Muscle layer of duodenum (tissue), 2 donors: ENCODE results near the gene NDUFAF7.
"Not testable (repeated sequence)": the region's sequence is repeated elsewhere in the genome, so short reads cannot be mapped to it uniquely, and the experiment has no call there.

Experiments used
- H3K27ac ChIP-seq: one replicate; pipeline ENCODE4 v1.7.0; 2013; ENCODE audit warnings: mild to moderate bottlenecking, low read length
- H3K27me3 ChIP-seq: one replicate; pipeline ENCODE4 v1.7.0; 2013; ENCODE audit warnings: low read depth, mild to moderate bottlenecking, control low read depth, low read length
- H3K36me3 ChIP-seq, 2 donors: one replicate each; pipeline ENCODE4 v1.7.0; 2013; ENCODE audit warnings: low read length in 2 of 2, control low read depth in 1 of 2, mild to moderate bottlenecking in 1 of 2; ENCODE audit not compliant: insufficient read depth in 2 of 2, control insufficient read depth in 1 of 2
- H3K4me1 ChIP-seq, 2 donors: one replicate each; pipeline ENCODE4 v1.7.0; 2013; ENCODE audit warnings: low read length in 2 of 2, mild to moderate bottlenecking in 2 of 2, control low read depth in 1 of 2, moderate library complexity in 1 of 2; ENCODE audit not compliant: insufficient read depth in 2 of 2, control insufficient read depth in 1 of 2
- H3K4me3 ChIP-seq, 2 donors: one replicate each; pipeline ENCODE4 v1.7.0; 2013; ENCODE audit warnings: low read length in 2 of 2, low read depth in 1 of 2, mild to moderate bottlenecking in 1 of 2
- H3K9me3 ChIP-seq, 2 donors: one replicate each; pipeline ENCODE4 v1.7.0; 2013; ENCODE audit warnings: low read length in 2 of 2, control low read depth in 1 of 2, mild to moderate bottlenecking in 1 of 2; ENCODE audit not compliant: control insufficient read depth in 1 of 2
- donor health status: healthy.

NDUFAF7 gene

DNA sequence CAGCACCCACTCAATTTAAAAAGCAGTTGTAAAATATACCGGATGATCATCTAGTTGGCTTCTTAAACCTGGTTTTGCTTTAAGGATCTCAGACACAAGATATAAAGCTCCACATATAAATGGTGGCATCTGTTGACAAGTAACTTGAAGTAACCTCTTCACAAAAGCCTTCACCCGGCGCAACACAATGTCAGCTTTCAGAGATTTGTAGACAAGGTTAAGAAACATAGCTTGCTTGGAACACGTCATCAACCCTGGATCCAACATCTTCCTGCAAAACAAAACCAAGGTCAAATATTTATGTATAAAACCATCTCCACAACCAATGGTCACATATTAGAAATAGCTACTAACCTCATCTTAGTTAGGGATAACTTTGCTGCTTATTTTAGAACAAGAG, 8.3 kb upstream of the NDUFAF7 start:
- Histone ChIP-seq H3K4me3 (no peak overlapping the region), H3K36me3 (peaks cover 43 to 55% of the 10 kb centered on the region in 2 donors), H3K27ac (no peak overlapping the region), H3K9me3 (no peaks in the 10 kb centered on the region), H3K27me3 (no peaks in the 10 kb centered on the region), H3K4me1 (peaks cover 0 to 7% of the 10 kb centered on the region in 2 donors)

DNA sequence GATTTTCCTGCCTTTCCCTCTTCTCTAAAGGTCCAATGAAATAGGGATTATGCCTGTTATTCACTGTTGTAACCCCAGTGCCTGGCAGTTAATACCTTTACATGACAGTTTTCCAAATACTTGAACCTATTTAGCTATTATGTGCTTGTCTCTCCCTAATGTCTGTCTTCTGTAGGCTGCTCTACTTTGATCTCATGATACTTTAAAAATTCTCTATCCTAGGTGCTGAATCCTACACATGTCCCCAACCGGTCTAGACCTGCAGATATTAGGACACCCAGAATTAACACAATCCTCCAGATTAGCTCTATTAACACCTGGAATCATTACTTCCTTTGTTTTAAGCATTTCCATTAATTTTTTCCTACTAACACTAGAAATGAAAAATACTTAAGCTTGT, 7.4 kb upstream of the NDUFAF7 start:
- H3K4me3 ChIP-seq, result no peak overlapping the region
- H3K36me3 ChIP-seq, result peaks cover 43 to 49% of the 10 kb centered on the region in 2 donors
- H3K27me3 ChIP-seq, result no peaks in the 10 kb centered on the region
- no peak overlapping the region for H3K27ac ChIP-seq
- H3K4me1 ChIP-seq, result peaks cover 0 to 7% of the 10 kb centered on the region in 2 donors
- H3K9me3 ChIP-seq, result no peaks in the 10 kb centered on the region

DNA sequence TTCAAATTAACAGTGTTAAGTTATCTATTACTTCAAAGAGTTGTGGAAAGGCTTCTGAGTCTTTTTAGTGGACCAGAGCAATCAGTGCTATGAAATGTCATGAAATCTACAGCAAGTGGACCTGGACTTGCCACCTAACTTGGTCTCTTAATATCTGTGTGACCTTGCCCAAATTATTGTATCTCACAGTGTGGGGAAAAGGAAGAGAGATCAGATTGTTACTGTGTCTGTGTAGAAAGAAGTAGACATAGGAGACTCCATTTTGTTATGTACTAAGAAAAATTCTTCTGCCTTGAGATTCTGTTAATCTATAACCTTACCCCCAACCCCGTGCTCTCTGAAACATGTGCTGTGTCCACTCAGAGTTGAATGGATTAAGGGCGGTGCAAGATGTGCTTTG, 6.3 kb upstream of the NDUFAF7 start:
- Histone ChIP-seq H3K36me3 (peaks cover 35 to 40% of the 10 kb centered on the region in 2 donors), H3K4me1 (peaks cover 10 to 11% of the 10 kb centered on the region in 2 donors)
- H3K9me3 ChIP-seq, H3K4me3 ChIP-seq, H3K27ac ChIP-seq, H3K27me3 ChIP-seq: not testable (repeated sequence)

DNA sequence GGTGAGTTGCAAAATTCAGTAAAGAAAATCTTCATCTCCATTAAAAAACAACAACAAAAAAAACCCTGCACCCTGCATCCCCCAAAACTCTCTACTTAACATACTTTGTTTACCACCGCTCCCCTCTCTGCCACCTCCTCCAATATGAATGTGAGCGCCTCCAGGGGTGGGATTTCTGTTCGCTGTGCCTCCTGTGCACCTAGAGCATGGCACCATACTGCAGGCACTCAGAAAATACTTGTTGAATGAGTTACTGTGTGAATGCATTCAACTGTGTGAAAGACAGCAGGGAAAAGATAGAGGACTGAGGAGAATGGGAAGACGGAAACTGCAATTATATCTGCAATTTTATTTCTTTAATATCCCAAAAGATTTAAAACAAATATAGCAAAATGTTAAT, 4.6 kb upstream of the NDUFAF7 start:
- Histone ChIP-seq H3K27me3 (no peaks in the 10 kb centered on the region), H3K4me1 (peaks cover 15% of the 10 kb centered on the region in 2 donors), H3K27ac (no peak overlapping the region), H3K36me3 (peaks cover 32% of the 10 kb centered on the region in 2 donors), H3K9me3 (no peaks in the 10 kb centered on the region), H3K4me3 (no peak overlapping the region)

DNA sequence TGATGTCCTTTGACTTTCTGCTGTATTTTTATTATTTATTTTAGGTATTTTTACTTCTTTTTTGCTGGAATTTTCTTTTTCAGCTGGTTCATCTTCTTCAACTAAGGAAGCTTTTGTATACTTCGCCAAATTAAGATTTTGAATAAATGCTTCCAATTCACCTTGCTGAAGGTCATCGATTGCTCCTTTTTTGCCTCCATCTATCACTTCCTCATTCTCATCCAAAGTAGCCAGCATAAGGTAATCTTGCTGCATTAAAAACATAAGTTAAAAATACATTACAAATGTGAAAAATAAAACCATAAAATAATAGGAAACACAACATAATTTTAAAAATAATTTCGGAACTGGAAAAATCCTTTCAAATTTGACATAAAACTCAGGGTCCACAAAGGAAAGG, 2.7 kb upstream of the NDUFAF7 start:
- Histone ChIP-seq H3K36me3 (peaks cover 18 to 23% of the 10 kb centered on the region in 2 donors), H3K9me3 (no peaks in the 10 kb centered on the region), H3K4me1 (peaks cover 24 to 26% of the 10 kb centered on the region in 2 donors), H3K27ac (no peak overlapping the region), H3K27me3 (no peaks in the 10 kb centered on the region), H3K4me3 (no peak overlapping the region)

DNA sequence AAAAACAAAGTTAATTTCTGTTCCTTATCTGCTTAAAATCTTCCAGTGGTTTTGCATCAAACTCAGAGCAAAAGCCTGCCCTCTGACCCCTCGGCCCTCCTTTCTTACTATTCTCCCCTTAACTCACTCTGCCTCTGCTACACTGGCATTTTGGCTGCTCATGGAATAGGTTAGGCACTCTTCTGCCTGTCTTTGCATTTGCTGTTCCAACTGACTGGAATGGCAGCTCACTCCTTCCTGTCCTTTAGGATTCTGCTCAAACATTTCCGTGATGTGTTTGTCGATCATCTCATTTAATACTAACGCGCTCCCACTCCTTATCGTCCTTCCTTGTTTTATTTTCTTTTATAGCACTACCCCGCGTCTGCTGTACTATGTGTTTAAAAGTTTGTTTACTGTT, 877 bp upstream of the NDUFAF7 start:
- Histone ChIP-seq H3K4me1 (peaks cover 24 to 26% of the 10 kb centered on the region in 2 donors), H3K36me3 (peaks cover 22 to 23% of the 10 kb centered on the region in 2 donors), H3K27ac (peak overlapping the region; percentile 93), H3K9me3 (no peaks in the 10 kb centered on the region), H3K27me3 (no peaks in the 10 kb centered on the region), H3K4me3 (peak overlapping the region; percentile 85 to 95)

DNA sequence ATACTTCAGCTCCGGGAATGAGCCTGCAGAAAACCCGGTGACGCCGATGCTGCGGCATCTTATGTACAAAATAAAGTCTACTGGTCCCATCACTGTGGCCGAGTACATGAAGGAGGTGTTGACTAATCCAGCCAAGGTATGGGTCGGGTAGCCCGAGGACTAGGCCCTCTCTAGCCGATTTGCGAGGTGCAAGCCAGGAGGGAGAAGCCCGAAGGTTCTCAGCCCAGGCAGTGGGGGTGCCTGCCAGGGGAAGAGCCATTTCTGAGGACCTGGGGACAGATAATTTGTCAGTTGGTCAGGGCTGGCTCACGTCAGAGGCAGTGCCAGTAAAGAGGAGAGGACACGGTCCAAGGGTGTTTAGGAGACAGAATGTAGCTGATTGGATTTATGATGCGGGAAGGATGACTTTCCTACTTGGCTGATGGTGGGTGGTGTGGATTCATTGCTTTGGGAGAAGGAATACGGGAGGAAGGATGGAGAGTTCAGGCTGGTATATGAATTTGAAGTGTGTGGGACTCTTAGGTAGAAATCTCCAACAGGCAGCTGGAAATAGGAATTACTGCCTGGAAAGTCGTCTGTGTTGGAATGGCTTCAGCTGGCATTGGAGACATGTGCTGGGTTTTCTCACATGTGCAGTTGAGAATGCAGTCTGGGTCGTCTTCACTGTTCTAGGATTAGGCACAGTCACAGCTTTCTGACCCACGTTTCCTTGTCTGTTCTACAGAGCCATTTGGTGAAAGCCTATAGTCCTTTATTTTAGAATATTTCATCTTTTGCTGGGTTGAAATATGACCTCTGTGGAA, 874 bp downstream of the NDUFAF7 start:
- no peaks in the 10 kb centered on the region for H3K9me3 ChIP-seq
- no peaks in the 10 kb centered on the region for H3K27me3 ChIP-seq
- H3K36me3 ChIP-seq, result peaks cover 11 to 16% of the 10 kb centered on the region in 2 donors
- peaks cover 17 to 26% of the 10 kb centered on the region in 2 donors for H3K4me1 ChIP-seq
- H3K4me3 ChIP-seq, result peak overlapping the region; percentile 85 to 95
- H3K27ac ChIP-seq, result peak overlapping the region; percentile 93

DNA sequence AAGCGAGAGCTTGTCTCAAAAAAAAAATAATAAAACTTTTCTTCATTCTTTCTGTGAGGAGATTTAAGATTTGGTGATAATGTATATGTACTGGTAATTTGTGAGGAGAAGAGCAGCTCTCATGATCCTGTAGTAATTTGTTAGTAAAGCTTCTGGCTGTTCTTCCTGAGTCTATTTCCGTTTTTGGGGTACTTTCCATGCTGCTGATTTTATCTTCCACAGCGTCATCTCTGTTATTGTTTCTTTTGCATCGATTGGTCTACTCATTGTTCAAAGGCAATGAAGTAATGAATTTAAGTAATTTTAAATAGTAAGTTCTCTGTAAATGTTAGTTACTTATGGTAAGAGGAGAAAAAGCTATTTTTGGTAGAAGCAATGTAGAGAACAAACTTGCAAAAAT, 12.0 kb downstream of the NDUFAF7 start:
- Histone ChIP-seq H3K4me1 (no peaks in the 10 kb centered on the region), H3K27me3 (no peaks in the 10 kb centered on the region), H3K27ac (no peak overlapping the region), H3K36me3 (peaks cover 43 to 49% of the 10 kb centered on the region in 2 donors), H3K4me3 (no peak overlapping the region), H3K9me3 (no peaks in the 10 kb centered on the region)

DNA sequence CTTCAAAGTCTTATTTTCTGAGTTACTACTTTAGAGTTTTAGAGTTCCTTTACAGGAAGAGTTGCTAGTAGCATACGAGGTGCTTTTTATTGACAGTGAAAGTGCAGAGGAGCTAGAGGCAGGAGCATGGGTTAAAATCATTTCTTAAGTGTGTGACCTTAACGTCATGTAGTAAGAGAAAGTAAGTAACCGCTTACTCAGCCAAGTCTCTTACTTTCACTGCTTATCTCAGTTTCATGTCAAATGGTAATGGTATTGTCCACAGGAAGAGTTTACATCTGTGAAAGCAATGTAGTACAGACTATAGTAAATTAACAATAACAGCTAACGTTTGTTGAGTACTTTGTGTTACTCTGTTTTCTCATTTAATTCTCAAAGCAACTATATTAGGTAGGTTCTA, 12.6 kb downstream of the NDUFAF7 start:
- Histone ChIP-seq H3K9me3 (no peaks in the 10 kb centered on the region), H3K4me1 (no peaks in the 10 kb centered on the region), H3K27me3 (no peaks in the 10 kb centered on the region), H3K27ac (no peak overlapping the region), H3K4me3 (no peak overlapping the region), H3K36me3 (peaks cover 44 to 55% of the 10 kb centered on the region in 2 donors)

DNA sequence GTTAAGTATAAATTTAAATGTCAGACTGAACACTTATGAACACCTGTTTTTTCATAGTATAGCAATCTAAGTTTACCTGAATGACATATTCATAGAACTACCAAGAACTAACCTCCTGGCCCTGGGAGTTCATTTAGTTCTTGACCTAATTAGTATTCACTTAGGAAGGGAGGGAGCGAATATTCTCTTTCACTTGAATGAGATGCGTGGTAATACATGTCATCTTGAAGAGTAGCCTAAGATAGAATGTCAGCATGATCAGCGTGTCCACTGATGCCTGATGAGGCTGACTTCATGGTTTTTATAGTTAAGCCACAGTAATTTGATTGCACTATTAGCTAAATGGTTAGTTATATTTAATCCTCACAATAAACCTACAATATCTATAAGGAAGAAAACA, 13.3 kb downstream of the NDUFAF7 start:
- Histone ChIP-seq H3K36me3 (peaks cover 40 to 60% of the 10 kb centered on the region in 2 donors), H3K4me1 (no peaks in the 10 kb centered on the region), H3K27ac (no peak overlapping the region), H3K27me3 (no peaks in the 10 kb centered on the region), H3K4me3 (no peak overlapping the region), H3K9me3 (no peaks in the 10 kb centered on the region)

DNA sequence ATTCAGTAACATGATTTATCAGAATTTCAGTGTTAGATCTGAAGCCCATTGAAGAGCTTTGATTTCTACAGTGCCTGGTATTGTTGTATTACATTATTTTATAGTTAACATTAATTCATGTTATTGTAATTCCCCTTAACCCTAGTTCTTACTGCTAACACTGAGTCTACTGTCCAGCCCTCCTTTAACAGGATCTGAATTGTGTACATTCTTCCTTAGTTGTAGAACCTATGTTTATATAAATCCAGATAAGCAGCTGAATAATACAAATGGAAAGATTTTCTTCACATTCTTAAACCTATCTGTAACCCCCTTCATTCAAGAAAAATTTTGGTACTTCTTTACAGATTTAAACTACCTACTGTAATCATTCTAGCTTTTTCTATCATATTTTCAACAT, 14.7 kb downstream of the NDUFAF7 start:
- Histone ChIP-seq H3K27me3 (no peaks in the 10 kb centered on the region), H3K4me1 (no peaks in the 10 kb centered on the region), H3K9me3 (no peaks in the 10 kb centered on the region), H3K4me3 (no peak overlapping the region), H3K36me3 (peaks cover 38 to 64% of the 10 kb centered on the region in 2 donors), H3K27ac (no peak overlapping the region)
